NCI-H2107 treated with DMSO at 0.1 percent for 48 hours (cell line): ENCODE data around the gene CNGA2.

Source experiments
- DNase-seq: peaks from one replicate; lab custom pipeline; 2025; ENCODE audit not compliant: unreplicated experiment; lab: John Stamatoyannopoulos, UW

CNGA2 gene

DNA sequence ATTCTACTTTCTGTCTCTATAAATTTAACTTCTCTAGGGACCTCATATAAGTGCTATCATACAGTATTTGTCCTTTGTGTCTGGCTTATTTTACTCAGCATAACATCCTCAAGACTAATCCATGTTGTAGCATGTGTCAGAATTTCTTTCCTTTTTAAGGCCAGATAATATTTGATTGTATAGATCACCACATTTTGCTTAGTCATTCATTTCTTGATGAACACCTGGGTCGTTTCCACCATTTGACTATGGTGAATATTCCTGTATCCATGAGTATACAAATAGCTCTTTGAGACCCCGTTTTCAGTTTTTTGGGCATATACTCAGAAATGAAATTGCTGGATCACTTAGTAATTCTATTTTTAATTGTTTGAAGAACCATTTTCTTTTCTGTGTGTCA lies 12.0 kb downstream of the CNGA2 start:
- no peak for DNase-seq

DNA sequence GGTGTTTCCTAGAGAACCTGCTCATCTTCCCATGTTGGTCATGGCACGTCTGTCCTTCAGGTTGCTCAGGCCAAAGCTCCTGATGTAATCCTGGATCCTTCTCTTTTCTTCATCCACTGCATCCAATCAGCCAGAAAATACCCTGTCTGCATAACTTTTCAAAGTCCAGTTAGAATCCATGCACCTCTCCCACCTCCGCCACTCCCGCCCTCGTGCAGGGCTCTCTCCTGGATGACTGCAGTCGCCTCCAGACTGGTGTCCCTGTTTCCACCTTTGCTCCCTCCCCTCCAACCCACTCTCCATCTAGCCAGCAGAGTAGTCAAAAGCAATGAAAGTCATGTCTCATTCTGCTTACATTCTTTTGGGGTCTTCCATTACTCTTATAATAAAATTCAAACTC lies 16.0 kb downstream of the CNGA2 start:
- DNase-seq, result no peak

DNA sequence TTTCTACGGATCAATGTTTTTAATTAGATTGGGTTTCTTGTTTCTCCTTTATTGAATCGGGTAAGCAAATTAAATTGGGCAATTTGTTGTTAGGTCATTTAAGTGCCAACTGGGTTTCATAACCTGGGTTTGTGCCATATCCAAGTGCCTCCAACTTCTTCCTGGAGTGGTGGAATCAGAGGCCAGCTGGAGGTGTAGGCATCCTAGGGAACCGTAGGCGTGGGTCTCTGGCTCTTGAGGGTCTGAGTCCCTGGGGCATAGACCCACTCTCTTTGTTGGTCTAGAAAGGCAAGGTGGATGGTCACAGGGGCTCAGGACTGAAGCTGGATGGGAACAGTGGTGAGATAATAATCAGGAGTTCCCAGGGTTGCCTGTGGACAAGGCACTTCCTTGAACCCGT lies 18.3 kb downstream of the CNGA2 start:
- no peak for DNase-seq

DNA sequence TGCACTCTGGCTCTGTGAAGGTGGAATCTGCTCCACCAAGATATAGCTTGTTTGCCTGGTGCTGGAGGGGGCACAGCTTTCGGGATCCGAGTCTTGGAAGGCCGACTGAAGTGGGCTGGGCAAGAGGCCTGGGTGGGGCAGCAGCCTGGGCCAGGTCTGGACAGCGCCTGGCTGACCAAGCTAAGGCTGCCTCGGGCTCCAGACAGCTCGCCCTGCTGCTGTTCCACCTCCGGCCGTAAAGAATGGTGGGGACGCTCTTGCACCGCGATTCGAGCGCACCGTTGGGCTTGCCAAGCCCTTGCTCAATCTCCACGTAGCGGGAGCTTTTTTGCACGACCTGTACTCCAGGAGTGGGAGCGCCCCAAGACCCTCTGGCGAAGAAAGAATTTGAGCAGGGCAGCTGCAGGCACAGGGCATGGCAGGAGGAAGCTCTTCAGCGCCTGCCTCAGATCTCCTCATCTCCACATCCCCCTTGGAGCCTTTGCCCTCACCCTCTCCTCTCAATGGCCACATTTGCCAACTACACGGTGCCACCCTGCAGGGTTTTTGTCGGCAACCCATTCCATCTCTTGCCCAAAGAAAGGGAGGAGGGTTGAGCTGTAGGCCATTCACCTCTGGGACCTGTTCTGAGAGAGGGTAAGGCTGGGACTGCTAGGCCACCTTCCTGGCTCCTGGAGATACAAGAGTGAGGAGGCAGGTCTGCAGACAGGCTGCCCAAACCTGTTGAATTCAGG lies 18.9 kb downstream of the CNGA2 start:
- peak; percentile 5 for DNase-seq

DNA sequence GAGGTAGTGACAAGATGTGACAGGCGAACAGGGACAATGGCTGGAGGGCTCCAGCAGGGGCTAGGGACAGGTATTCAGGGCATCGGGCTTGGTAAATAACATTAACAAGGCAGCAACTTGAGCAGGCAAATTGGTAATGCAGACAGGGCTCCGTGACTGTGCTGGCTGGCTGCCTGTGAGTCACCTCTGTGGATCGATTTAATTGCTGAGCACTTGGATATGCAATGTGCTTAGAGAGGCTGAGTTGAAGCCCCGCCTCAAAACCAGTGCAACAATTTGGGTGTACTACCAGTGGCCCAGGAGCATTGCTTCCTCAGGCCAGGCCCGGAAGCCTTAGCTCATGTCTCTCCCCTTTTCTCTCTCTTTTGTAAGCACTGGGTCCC lies 19.5 kb downstream of the CNGA2 start:
- peak; percentile 7 for DNase-seq

DNA sequence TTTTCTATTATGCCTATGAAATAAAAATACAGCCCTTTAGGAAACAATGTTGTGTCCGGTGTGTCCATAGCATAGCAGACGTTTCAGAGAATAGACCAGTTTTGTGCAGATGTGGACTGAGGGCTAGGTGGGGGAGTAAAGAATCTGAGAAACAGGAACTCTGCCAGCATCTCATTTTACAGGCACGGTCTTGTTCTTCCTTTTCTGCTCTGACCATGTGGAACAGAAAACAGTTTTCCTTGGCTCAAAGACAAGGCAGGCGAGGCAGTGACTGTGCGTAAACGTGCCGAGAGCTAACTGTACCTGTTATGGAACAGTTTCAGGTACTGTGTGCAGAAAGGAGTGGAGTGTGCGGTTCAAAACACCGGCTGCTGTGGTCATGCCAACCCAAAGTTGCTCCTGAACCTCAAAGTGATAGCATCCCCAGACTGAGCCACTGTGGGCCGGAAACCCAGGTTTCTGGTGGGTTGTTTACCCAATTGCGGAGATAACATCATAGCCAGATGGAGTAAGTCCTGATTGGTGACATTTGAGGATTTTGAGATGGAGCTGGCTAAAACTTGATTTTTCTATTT lies 20.2 kb downstream of the CNGA2 start:
- no peak for DNase-seq

DNA sequence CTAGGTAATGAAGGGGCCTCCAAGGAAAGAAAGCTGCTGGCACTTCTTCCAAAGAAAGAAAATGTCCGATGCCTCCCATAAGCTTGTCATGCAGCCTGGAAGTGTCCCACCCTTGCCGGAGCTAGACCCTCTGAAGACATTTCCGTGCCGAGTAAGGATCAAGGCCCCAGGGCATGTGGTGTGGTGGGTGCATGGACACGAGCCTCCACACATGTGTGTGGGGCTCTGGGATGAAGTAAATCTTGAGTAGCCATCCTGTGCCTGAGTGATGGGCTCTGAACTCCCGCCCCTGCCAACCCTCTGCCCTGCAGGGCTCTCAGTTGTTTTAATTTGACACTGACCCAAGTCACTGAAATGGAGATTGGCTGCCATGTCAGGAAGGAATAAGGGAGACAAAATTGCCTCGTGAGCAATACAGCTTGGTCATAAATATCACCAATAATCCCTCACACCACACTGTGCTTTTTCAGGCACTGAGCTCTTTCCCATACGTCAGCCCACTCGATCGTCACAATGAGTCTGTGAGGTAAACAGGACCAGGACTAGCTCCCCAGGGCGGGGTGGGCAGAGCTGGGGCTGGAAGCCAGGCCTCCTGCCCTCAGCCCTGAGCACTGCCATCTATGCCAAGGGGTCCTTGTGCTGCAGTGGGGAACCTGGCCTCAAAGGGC lies 24.6 kb downstream of the CNGA2 start:
- no peak for DNase-seq

DNA sequence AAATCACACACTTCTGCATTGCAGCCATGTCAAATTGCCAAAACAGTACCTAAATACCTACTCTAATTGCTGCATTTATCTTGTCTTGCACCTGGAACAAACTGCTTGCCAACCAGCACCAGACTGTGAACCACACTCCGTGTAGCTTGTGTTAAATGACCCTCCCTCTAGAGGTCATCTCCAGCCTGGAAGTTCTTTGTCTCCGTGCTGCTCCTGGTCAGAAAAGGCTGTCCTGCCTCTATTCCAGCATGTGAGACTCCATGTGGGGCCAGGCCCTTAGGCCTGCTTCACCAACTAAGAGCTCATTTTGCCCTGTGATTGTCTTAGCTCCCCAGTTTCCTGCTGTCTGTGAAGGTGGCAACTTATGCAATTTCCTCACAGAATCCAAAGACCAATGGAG lies 28.3 kb downstream of the CNGA2 start:
- DNase-seq, result no peak

DNA sequence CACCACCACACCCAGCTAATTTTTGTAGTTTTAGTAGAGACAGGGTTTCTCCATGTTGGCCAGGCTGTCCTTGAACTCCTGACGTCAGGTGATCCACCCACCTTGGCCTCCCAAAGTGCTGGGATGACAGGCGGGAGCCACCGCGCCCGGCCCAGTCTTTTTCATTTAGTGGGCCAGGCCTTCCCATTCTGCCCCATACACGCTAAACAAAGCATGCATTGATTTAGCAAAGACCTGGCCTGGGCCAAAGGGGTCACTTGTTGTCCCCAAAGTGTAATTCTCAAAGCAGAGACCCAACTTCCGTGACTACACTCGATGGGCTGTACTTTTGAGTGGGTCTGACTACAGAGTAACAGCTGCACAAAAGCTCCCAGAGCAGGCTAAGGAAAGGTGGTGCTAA lies 29.2 kb downstream of the CNGA2 start:
- no peak for DNase-seq

DNA sequence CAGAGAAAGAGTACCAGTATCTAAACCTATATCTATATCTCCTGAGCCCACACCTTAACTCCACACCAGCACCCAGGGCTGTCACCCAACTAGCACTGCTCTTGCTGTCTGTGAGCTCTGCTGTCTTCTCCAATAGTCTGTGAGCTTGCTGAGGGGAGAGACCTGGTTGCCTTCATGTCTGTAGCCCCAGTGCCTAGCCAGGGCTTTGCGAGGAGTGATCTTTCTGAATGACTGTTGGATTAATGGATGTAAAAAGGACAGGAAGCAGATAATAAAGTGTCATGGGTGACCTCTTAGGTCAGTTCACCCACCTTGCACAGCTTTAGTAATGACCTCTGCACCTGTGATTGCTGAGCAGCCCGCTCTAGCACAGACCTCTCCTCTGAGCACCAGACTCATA lies 30.5 kb downstream of the CNGA2 start:
- no peak for DNase-seq

DNA sequence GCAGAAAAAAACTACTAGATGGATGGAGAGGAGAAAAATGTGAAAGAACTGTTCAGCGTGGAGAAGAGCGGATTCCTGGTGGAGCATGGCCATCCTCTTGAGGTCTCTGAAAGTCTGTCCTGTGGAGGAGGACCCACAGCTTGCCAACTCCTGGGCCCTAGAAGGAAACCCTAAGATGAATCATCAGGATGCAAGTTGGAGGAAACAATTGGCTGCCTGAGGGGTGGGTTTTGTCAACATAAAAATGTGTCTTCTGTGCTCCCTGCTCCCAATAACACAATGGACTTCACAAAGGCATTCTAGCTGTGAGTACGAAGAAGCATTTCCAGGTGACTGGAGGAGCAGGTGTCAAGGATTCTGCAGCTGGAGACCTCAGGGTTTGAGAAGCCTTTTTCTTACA lies 37.2 kb downstream of the CNGA2 start:
- DNase-seq, result no peak

DNA sequence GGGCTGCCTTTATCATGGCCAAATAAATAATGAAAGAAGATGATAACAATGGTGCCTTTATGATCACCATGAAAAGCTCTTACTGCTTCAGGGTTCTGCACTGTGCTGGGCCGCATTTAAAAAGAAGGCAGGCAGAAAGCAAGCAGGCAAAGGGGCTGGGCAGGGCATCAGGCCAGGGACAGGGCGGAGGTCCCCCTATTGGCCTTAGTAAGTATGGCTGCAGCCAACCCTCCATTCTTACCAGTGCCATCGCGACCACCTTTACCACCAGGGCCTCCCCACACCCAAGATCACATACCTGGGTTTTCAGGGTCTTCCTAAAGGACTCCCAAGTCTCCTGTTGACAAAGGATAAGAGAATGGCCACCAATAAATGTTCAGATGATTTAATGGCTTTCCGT lies 38.9 kb downstream of the CNGA2 start:
- no peak for DNase-seq

DNA sequence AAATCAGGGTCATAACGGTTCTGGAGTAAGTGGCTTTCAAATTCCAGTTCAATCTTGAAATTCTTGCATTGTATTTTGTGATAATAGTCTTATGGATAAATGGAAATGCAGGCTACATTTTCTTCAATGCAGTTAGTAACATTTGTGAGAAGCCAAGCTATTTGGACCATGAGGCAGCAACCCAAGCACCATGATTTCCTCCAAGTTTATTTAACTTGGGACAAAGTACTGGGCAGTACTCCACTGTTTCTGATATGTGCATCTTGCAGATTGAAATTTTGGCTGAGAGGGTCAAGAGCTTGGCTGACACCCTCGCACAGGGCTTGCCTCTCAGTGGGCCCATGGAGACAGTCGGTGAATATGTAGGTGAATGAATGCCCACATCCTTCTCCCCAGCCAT lies 39.9 kb downstream of the CNGA2 start:
- DNase-seq, result no peak

DNA sequence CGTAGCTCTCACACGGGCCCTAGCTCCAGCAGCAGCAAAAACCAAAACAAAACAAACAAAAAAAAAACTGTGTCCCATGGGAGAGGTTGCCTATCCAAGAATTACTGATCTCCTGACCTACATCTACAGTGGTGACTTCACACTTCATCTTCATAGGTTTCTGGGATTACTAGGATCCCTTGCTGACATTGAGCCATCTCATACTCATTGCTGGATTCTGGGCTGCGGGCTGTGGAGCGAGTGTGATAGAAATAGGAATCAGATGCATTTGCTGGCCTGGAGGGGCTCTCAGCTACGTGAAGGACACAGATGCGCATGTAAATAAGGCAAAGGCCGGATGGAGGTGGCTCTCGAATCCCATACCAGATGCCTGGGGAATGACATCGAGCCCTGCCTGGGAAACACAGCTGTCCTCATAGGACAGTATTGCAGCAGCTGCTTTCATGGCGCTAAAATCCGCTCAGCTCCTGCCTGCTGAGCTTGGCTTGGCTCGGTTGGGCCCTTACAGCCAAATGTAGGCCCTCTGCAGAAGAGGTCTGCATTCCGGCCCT lies 41.7 kb downstream of the CNGA2 start:
- DNase-seq, result no peak

DNA sequence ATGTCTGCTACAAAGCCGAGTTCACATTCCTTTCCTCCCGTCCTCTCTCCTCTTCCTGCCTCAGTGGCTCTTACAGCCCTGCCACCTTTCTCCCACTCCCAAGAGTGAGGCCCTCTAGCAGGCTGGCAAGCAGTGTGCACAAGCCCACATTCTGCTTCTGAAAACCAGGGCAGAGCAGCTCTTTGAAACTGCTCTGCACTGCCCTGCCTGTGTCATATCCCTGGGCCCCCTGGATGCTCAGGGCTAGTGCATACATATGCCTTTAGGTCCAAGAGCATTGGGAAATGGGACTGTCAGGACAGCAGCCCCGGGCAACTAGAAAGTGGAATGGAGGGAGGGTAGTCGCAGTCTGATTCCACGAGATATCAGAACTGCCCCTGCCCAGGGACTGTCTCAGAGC lies 42.4 kb downstream of the CNGA2 start:
- no peak for DNase-seq

DNA sequence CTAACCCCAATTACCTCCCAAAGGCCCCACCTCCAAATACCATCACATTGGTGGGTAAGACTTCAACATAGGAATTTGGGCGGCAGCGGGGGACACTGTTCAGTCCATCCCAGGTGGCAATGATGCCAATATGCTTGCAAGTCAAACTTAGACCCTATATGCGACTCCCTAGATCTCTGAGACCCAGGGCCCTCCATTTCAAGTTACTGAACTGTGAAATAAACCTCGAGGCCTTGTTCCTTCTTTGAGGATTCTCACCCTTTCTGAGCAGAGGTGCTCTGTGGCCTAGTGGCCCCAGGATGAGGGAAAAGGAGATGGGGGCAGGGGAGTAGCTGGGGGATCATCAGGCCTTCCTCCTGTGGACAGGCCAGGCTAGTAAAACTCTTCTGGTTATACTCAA lies 44.7 kb downstream of the CNGA2 start:
- DNase-seq, result no peak

DNA sequence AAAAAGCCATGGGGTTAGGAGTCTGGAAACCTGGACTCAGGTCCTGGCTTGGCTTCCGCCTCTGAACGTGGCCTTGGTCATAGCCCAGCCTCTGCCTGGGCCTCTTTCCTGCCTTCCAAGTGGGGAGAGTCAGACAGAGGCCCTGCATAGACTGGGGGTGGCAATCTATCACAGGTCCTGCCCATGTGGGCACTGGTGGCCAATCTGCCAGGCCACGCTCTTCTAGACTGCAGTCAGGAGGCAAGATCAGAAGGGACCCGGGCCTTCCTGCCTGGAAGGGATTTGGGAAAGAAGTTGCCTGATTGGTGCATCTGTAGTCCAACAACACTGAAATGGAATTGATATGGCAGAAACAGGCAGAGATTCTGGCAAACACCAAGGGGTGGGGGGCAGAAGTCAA lies 46.1 kb downstream of the CNGA2 start:
- DNase-seq, result no peak

DNA sequence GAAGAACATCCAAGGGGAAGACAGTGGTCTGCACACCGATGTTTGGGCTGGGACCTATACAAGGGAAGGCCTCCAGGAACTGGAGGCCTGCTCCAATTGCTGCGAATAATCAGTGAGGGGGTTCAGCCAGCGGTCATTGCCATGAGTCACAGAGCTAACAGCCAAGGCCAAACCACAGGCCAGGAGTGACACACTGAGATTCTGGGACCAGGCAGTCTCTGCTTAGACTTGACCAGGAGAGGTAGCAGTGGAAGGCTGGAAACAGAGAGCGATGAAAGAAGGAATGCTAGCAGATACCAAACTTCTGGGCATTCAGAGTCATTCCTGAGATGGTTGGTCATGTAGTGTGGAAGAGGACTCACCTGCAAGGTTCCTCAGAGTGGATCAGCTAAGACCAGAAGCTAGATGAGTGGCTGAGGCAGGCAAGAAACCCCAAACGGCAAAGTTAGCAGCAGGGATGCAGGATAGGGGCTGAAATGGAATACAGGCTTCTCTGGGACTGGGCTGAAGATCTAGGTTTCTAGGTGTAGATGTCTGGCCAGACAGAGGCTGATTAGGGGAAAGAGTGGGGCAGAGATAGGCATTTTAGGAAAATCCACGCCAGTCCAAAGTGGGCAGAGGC lies 54.7 kb downstream of the CNGA2 start:
- no peak for DNase-seq

DNA sequence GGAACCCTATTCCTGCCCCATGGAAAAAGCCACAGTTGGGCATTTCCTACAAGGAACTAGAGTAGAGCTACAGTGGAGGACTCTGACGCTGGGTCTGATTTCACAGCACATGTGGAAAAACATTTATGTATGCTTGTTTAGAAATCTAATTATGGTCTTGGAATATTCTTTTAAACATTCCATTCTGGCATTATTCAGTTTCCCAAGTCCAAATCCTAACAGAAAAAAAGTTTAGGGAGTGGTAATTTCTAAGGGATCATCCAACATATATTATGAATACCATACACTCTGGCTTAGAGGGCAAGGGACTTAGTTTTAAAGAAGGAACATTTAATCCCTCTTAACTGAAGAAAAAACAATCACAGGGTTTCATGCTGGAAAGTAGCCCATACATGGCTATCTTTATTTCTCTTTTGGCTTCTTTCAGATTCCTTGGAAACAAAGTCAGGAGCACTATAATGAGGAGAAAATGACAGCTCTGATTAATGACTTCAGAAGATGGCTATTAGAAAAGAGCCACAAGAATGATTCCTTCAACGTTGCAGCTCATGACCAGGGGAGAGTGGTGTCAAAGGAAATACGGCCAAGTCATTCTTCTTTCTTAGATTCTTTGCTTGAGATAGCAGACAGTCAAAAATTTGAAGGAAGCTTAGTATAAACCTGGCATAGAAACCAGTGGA lies 56.1 kb downstream of the CNGA2 start:
- DNase-seq, result no peak

DNA sequence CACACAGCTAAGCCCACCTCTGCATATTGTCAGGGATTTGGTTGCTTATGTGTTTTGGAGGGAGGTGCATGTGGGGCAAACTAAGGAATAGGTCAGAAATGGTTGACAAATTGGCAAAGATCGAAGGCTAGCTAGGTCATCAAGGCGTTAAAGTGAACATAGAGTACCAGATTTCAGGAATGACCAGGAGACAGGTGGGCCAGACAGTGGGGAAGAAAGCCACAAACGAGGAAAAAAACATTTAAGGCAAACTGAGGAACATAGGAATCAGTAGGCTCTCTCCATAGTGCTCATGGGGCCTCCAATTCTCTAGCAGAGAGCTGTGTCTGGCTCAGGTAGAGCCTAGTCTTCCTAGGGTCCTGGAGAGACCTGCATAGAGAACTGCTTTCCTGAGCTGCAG lies 57.4 kb downstream of the CNGA2 start:
- DNase-seq, result no peak

DNA sequence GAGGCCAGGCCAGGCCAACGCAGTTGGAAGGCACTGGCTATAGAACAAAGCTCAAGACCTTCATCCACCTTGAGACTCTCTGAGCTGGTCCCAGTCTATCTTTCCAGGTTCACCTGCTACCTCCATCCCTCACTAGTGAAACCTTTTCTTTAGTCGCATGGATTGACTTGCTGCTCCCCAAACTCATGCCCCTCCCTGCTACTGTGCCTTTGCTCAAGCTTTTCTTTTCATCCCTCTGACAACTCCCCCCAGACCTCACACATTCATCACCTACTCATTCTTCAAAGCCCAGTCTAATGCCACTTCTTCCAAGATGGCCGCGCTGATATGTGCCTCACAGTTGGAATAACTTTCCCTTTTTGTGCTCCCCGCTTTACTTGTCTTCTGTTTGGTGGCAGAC lies 58.0 kb downstream of the CNGA2 start:
- DNase-seq, result no peak
